Panc1 (cell line): Measurements from ENCODE around the gene CREBBP.

Experiments used
- CTCF ChIP-seq: fragments of 450-650 bp; IDR thresholded peaks from 2 replicates; pipeline ENCODE4 v1.5.1; 2017; ENCODE audit warnings: mild to moderate bottlenecking
- POLR2AphosphoS5 ChIP-seq: IDR thresholded peaks from 2 replicates; pipeline ENCODE4 v1.6.1; 2012; ENCODE audit warnings: mild to moderate bottlenecking, low read depth, low read length, moderate library complexity
- SIN3A ChIP-seq: IDR thresholded peaks from 2 replicates; pipeline ENCODE4 v1.6.1; 2012; ENCODE audit warnings: low read depth, mild to moderate bottlenecking, low read length, moderate library complexity, borderline replicate concordance; ENCODE audit not compliant: insufficient read depth
- TCF7L2 ChIP-seq: IDR thresholded peaks from 2 replicates; pipeline ENCODE4 v1.6.1; 2011; ENCODE audit warnings: mild to moderate bottlenecking, low read depth, low read length, inconsistent platforms

GRCh38 chr16:3773663-3774062 lies 106.8 kb downstream of the CREBBP start:
- TF ChIP-seq CTCF (no peak), POLR2AphosphoS5 (no peak), SIN3A (no peak), TCF7L2 (no peak)
